Lower lobe of right lung (tissue), 2 donors: ENCODE data around the gene IMMP2L. TPM values are rescaled to one million over a fixed set of nuclear protein-coding genes. Genes with fewer than 3 reads are reported as not detected.
"Not testable (repeated sequence)": the region's sequence is repeated elsewhere in the genome, so short reads cannot be mapped to it uniquely, and the experiment has no call there.

Source experiments
- ATAC-seq, 2 donors: fragments of 200-7000 bp; cut with Tn5 transposase; one replicate each; pipeline ENCODE4 v1.9.1; 2020 to 2022; ENCODE audit warnings: mild to moderate bottlenecking in 2 of 2, moderate library complexity in 2 of 2
- DNase-seq: peaks from one replicate; pipeline ENCODE4 v3.0.0-alpha.2; 2020
- H3K27ac ChIP-seq: fragments of 200-600 bp; one replicate; pipeline ENCODE4 v1.8.0; 2022
- H3K27me3 ChIP-seq: fragments of 200-600 bp; one replicate; pipeline ENCODE4 v1.8.0; 2022; ENCODE audit warnings: low read depth
- H3K36me3 ChIP-seq: fragments of 200-600 bp; one replicate; pipeline ENCODE4 v1.8.0; 2022; ENCODE audit warnings: mild to moderate bottlenecking
- H3K4me1 ChIP-seq: fragments of 200-600 bp; one replicate; pipeline ENCODE4 v1.8.0; 2022
- H3K4me3 ChIP-seq: fragments of 200-600 bp; one replicate; pipeline ENCODE4 v1.8.0; 2022; ENCODE audit warnings: mild to moderate bottlenecking
- H3K9me3 ChIP-seq: fragments of 200-600 bp; one replicate; pipeline ENCODE4 v1.8.0; 2022
- intact Hi-C: fragments of 100-400 bp; cut with DNase I; formaldehyde crosslinking; loops from one replicate; pipeline ENCODE4 v1.11.0; 2022
- total RNA-seq: library from RNA; stranded (reverse); fragmentation: NEBNext Ultra II Directional; extraction: Animal tissue kit (Norgen Biotek cat#: 25700); gene quantifications from one replicate; pipeline ENCODE4 v1.2.1, GENCODE V29; 2021
- TF ChIP-seq, protein P1 (sequence below): fragments of 200-600 bp; IDR thresholded peaks from one replicate; pipeline ENCODE4 v1.8.0; 2022; ENCODE audit warnings: antibody characterized with exemption, mild to moderate bottlenecking
- donor health status: DM: no; HTN: yes; CAD: no; lungs with severe emphysema.

IMMP2L gene
- total RNA-seq, 1 donor from 2014 or later, result 14.7 TPM

DNA sequence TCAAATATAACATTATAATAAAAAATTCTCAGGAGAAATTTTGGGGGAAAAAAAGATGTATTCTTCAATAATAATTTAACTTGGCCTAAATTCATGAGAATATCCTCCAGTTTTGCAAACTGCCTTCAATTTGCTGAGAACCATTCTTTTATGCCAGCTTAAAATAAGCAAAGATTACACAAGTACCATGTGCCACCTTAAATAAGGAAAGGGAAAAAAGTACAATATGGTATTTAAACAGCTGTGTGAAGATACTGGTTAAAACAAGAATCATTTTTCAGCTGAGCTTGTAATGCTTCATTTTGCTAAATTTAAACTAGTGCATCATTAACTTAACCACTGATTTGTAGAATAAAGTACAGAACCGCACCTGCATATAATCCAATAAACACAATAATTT, 253.6 kb downstream of the IMMP2L start:
- Histone ChIP-seq H3K27ac (no peak overlapping the region), H3K36me3 (no peaks in the 10 kb centered on the region), H3K27me3 (no peaks in the 10 kb centered on the region), H3K9me3 (no peaks in the 10 kb centered on the region), H3K4me3 (no peak overlapping the region), H3K4me1 (no peaks in the 10 kb centered on the region)
- TF ChIP-seq, protein P1, sequence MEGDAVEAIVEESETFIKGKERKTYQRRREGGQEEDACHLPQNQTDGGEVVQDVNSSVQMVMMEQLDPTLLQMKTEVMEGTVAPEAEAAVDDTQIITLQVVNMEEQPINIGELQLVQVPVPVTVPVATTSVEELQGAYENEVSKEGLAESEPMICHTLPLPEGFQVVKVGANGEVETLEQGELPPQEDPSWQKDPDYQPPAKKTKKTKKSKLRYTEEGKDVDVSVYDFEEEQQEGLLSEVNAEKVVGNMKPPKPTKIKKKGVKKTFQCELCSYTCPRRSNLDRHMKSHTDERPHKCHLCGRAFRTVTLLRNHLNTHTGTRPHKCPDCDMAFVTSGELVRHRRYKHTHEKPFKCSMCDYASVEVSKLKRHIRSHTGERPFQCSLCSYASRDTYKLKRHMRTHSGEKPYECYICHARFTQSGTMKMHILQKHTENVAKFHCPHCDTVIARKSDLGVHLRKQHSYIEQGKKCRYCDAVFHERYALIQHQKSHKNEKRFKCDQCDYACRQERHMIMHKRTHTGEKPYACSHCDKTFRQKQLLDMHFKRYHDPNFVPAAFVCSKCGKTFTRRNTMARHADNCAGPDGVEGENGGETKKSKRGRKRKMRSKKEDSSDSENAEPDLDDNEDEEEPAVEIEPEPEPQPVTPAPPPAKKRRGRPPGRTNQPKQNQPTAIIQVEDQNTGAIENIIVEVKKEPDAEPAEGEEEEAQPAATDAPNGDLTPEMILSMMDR, result no peak
- DNase-seq, result no peak
- no peak for ATAC-seq
- intact Hi-C loops, result no loop called here

DNA sequence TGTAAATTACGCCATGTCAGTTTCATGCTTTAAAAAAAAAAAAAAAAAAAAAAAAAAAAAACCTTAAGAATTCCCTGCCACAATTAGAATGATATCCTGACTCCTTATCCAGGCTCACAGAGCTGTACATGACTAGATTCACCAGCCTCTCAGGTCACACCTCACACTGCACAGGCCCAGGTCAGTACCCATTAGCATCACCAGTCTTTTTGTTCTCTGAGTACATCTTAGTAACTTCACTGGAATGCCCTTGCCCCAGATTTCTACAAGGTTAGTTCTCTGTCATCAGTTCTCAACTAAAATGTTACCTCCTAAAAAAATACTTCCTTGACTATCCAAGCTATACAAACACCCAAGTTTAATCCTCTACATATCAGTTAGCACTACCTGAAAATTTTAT, 260.4 kb downstream of the IMMP2L start:
- H3K4me3 ChIP-seq, result no peak overlapping the region
- TF ChIP-seq, protein P1, result no peak
- H3K27ac ChIP-seq, result no peak overlapping the region
- H3K27me3 ChIP-seq, result no peaks in the 10 kb centered on the region
- no peaks in the 10 kb centered on the region for H3K9me3 ChIP-seq
- H3K36me3 ChIP-seq, result no peaks in the 10 kb centered on the region
- no peaks in the 10 kb centered on the region for H3K4me1 ChIP-seq
- no peak for DNase-seq
- intact Hi-C loops, result no loop called here
- no peak for ATAC-seq

DNA sequence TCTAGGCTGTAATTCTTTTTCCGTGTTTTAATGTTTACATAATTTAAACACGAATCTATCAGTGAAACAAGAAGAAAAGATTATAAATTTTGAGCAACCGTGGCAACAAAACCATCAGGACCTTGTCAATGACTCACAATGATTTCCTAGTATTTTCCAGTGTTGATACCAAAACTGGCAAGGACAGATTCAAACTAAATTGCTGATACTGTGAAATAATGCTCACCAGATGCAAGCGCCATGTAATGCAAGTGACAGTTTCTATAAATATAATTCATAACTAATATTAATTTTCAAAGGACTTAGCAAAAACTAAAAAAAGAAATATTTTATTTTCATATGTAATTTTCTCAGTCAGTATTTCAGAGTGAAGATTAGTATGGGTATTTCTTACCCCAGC, 267.8 kb downstream of the IMMP2L start:
- Histone ChIP-seq H3K36me3 (no peaks in the 10 kb centered on the region), H3K4me1 (no peaks in the 10 kb centered on the region), H3K4me3 (no peak overlapping the region), H3K9me3 (no peaks in the 10 kb centered on the region), H3K27ac (no peak overlapping the region), H3K27me3 (no peaks in the 10 kb centered on the region)
- TF ChIP-seq, protein P1, result no peak
- no peak for ATAC-seq
- DNase-seq, result no peak
- intact Hi-C loops, result no loop called here

DNA sequence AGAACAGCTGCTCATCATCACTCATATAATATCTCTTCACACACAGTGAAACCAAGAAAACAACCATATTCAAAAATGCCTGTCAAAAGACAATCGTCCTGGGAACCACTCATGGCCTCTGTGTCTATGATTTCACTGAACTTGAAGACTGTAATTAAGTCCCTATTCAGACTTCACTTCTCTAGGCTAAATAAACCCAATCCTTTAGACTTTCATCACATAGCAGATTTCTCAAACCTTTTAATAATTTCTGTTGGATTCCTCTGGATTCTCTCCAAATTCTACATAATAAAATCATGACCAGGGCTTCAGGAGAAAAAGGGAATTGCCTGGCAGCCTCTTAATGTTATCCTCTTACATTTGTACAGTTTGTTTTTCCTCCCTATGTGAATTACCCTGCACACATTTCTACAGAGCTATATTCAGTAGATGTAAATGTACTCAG, 270.2 kb downstream of the IMMP2L start:
- ATAC-seq, result no peak
- DNase-seq, result no peak
- intact Hi-C loops, result no loop called here

DNA sequence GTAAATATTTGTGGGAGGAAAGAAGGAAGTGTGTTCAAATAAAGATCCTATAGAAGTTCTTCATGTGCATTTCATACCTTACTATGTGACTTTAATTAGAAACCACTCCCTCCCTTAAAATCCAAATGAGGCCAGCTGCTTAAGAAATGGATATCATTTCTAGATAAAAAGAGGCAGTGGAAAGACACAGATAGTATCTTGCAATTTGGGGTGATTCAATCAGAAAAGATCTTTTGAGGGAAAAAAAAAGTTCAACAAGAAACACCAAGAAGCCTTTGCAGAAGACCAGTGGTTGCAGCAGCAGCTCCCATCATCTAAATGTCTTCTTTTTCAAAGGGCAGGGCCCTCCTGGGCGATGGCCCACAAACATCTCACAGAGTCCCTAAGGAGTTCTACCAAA, 271.3 kb downstream of the IMMP2L start:
- DNase-seq, result no peak
- H3K27me3 ChIP-seq, result no peaks in the 10 kb centered on the region
- ATAC-seq, result no peak
- H3K9me3 ChIP-seq, result peaks cover 8% of the 10 kb centered on the region
- intact Hi-C loops, result no loop called here
- TF ChIP-seq, protein P1, result no peak
- no peaks in the 10 kb centered on the region for H3K36me3 ChIP-seq
- no peak overlapping the region for H3K4me3 ChIP-seq
- H3K4me1 ChIP-seq, result no peaks in the 10 kb centered on the region
- H3K27ac ChIP-seq, result no peak overlapping the region

More for the DNA sequence above, 270.2 kb downstream of the IMMP2L start:
- Histone ChIP-seq H3K4me1 (no peaks in the 10 kb centered on the region), H3K27ac (no peak overlapping the region), H3K36me3 (no peaks in the 10 kb centered on the region), H3K27me3 (no peaks in the 10 kb centered on the region), H3K9me3 (peaks cover 8% of the 10 kb centered on the region), H3K4me3 (no peak overlapping the region)
- TF ChIP-seq, protein P1, result no peak

DNA sequence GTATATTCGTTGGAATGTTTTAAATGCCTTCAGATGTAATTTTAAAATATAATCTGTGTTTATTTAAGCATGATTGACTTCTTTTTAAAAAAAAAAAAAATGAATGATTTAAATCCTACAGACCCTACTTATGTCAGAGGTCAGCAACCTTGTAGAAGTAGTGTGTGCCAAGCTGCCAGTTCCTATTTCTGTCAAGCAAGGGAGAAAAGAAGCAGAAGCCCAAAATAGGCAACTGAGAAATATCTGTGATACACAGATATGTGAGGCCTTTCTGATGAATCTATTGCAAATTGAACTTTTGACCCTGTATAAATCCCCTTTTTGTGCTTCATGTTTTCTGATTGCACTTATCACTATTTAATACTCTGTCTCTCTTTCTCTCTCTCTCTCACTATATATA, 271.9 kb downstream of the IMMP2L start:
- intact Hi-C loops, result no loop called here
- Histone ChIP-seq H3K9me3 (peaks cover 8% of the 10 kb centered on the region), H3K36me3 (no peaks in the 10 kb centered on the region), H3K4me1 (no peaks in the 10 kb centered on the region), H3K27ac (no peak overlapping the region), H3K4me3 (no peak overlapping the region), H3K27me3 (no peaks in the 10 kb centered on the region)
- TF ChIP-seq, protein P1, result no peak
- ATAC-seq, result no peak
- no peak for DNase-seq

DNA sequence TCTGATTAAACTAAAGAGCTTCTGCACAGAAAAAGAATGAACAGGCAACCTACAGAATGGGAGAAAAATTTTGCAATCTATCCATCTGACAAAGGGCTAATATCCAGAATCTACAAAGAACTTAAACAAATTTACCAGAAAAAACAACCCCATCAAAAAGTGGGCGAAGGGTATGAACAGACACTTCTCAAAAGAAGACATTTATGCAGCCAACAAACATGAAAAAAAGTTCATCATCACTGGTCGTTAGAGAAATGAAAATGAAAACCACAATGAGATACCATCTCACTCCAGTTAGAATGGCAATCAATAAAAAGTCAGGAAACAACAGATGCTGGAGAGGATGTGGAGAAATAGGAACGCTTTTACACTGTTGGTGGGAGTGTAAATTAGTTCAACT, 273.9 kb downstream of the IMMP2L start:
- H3K4me3 ChIP-seq, H3K36me3 ChIP-seq, DNase-seq, H3K27ac ChIP-seq, H3K4me1 ChIP-seq, intact Hi-C loops, H3K27me3 ChIP-seq, ATAC-seq, H3K9me3 ChIP-seq: not testable (repeated sequence)
